WTC11 (cell line): ENCODE data around the gene TUBB4B. TPM values are rescaled to one million over a fixed set of nuclear protein-coding genes. Genes with fewer than 3 reads are reported as not detected.
A peak's percentile ranks its signal among the peaks of the same experiment; 100 is the strongest.

ENCODE experiments used
- ATAC-seq: fragments of 200-7000 bp; cut with Tn5 transposase; 2 replicates; pipeline ENCODE4 v1.10.0; 2021; ENCODE audit warnings: mild to moderate bottlenecking, moderate library complexity
- CTCF ChIA-PET: fragments of 300-600 bp; sonication (Branson Sonifier 250); formaldehyde crosslinking; loops from one replicate; lab custom pipeline; 2021; ENCODE audit warnings: antibody characterized with exemption; lab: Charles Lee
- POLR2A ChIA-PET: fragments of 350-600 bp; sonication (Branson Sonifier 250); formaldehyde crosslinking; loops from one replicate; lab custom pipeline; 2021; ENCODE audit warnings: antibody characterized with exemption; lab: Charles Lee
- DNase-seq: peaks from one replicate; pipeline ENCODE4 v3.0.0; 2021; ENCODE audit warnings: low spot score
- H3K27ac Mint-ChIP-seq: 2 replicates; pipeline ENCODE4 v1.8.0; 2021; ENCODE audit warnings: mixed read lengths
- H3K27me3 Mint-ChIP-seq: 2 replicates; pipeline ENCODE4 v1.8.0; 2021; ENCODE audit warnings: low read depth, mild to moderate bottlenecking, moderate library complexity, mixed read lengths
- H3K36me3 Mint-ChIP-seq: 2 replicates; pipeline ENCODE4 v1.8.0; 2021; ENCODE audit warnings: mixed read lengths
- H3K4me1 Mint-ChIP-seq: 2 replicates; pipeline ENCODE4 v1.8.0; 2022; ENCODE audit warnings: mixed read lengths
- H3K4me3 Mint-ChIP-seq: 2 replicates; pipeline ENCODE4 v1.8.0; 2021; ENCODE audit warnings: mild to moderate bottlenecking, moderate library complexity, mixed read lengths
- H3K9me3 Mint-ChIP-seq: 2 replicates; pipeline ENCODE4 v1.8.0; 2021; ENCODE audit warnings: mixed read lengths
- CBFB ChIP-seq: sonication (generic); formaldehyde crosslinking; IDR thresholded peaks from 2 replicates; pipeline ENCODE4 v1.8.1; 2022; ENCODE audit warnings: mild to moderate bottlenecking, low read depth, missing genetic modification reagents
- CREM ChIP-seq: sonication (generic); formaldehyde crosslinking; IDR thresholded peaks from 2 replicates; pipeline ENCODE4 v1.8.1; 2022; ENCODE audit warnings: mild to moderate bottlenecking, missing genetic modification reagents, moderate library complexity
- EMX1 ChIP-seq: fragments of 250-450 bp; sonication (Bioruptor Pico); IDR thresholded peaks from 2 replicates; pipeline ENCODE4 v1.8.0; 2021; ENCODE audit warnings: mild to moderate bottlenecking
- ERG ChIP-seq: fragments of 250-450 bp; sonication (Bioruptor Pico); IDR thresholded peaks from 2 replicates; pipeline ENCODE4 v1.8.0; 2021; ENCODE audit warnings: mild to moderate bottlenecking
- ETV6 ChIP-seq: sonication (generic); formaldehyde crosslinking; IDR thresholded peaks from 2 replicates; pipeline ENCODE4 v1.8.1; 2022; ENCODE audit warnings: mild to moderate bottlenecking, missing genetic modification reagents
- FOXP1 ChIP-seq: sonication (generic); formaldehyde crosslinking; IDR thresholded peaks from 2 replicates; pipeline ENCODE4 v1.8.0; 2022; ENCODE audit warnings: missing genetic modification reagents, mild to moderate bottlenecking, moderate library complexity, borderline replicate concordance
- GRHL2 ChIP-seq: fragments of 250-450 bp; sonication (Bioruptor Pico); IDR thresholded peaks from 2 replicates; pipeline ENCODE4 v1.8.0; 2022; ENCODE audit warnings: mild to moderate bottlenecking, moderate library complexity; ENCODE audit not compliant: insufficient replicate concordance, severe bottlenecking
- IRF1 ChIP-seq: sonication (generic); formaldehyde crosslinking; IDR thresholded peaks from 2 replicates; pipeline ENCODE4 v1.8.0; 2023; ENCODE audit warnings: missing genetic modification reagents
- KAT7 ChIP-seq: sonication (generic); formaldehyde crosslinking; IDR thresholded peaks from 2 replicates; pipeline ENCODE4 v1.8.1; 2023; ENCODE audit warnings: missing genetic modification reagents, mild to moderate bottlenecking, borderline replicate concordance
- MAX ChIP-seq: sonication (generic); formaldehyde crosslinking; IDR thresholded peaks from 2 replicates; pipeline ENCODE4 v1.8.0; 2022; ENCODE audit warnings: mild to moderate bottlenecking, missing genetic modification reagents
- MXD4 ChIP-seq: fragments of 250-450 bp; sonication (Bioruptor Pico); IDR thresholded peaks from 2 replicates; pipeline ENCODE4 v1.8.0; 2021; ENCODE audit warnings: mild to moderate bottlenecking, moderate library complexity, borderline replicate concordance
- MYBL2 ChIP-seq: sonication (generic); formaldehyde crosslinking; IDR thresholded peaks from 2 replicates; pipeline ENCODE4 v1.8.1; 2023; ENCODE audit warnings: mild to moderate bottlenecking, moderate library complexity, missing genetic modification reagents
- NFATC4 ChIP-seq: fragments of 250-450 bp; sonication (Bioruptor Pico); IDR thresholded peaks from 2 replicates; pipeline ENCODE4 v1.9.0; 2021; ENCODE audit warnings: mild to moderate bottlenecking
- NFE2L1 ChIP-seq: sonication (generic); formaldehyde crosslinking; IDR thresholded peaks from 2 replicates; pipeline ENCODE4 v1.8.1; 2023; ENCODE audit warnings: missing genetic modification reagents
- PRDM15 ChIP-seq: sonication (generic); formaldehyde crosslinking; IDR thresholded peaks from 2 replicates; pipeline ENCODE4 v1.8.0; 2022; ENCODE audit warnings: missing genetic modification reagents
- RORB ChIP-seq: fragments of 250-450 bp; sonication (Bioruptor Pico); IDR thresholded peaks from 2 replicates; pipeline ENCODE4 v1.9.0; 2021; ENCODE audit warnings: mild to moderate bottlenecking
- SMAD3 ChIP-seq: sonication (generic); formaldehyde crosslinking; IDR thresholded peaks from 2 replicates; pipeline ENCODE4 v1.8.0; 2022; ENCODE audit warnings: missing genetic modification reagents, mild to moderate bottlenecking, borderline replicate concordance
- SP1 ChIP-seq: sonication (generic); formaldehyde crosslinking; conservative IDR thresholded peaks from 2 replicates; pipeline ENCODE4 v1.8.1; 2022; ENCODE audit warnings: missing genetic modification reagents
- TEAD1 ChIP-seq: sonication (generic); formaldehyde crosslinking; IDR thresholded peaks from 2 replicates; pipeline ENCODE4 v1.8.0; 2022; ENCODE audit warnings: mild to moderate bottlenecking, missing genetic modification reagents
- TEAD4 ChIP-seq: sonication (generic); formaldehyde crosslinking; IDR thresholded peaks from 2 replicates; pipeline ENCODE4 v1.8.0; 2022; ENCODE audit warnings: mild to moderate bottlenecking, missing genetic modification reagents
- USF2 ChIP-seq: sonication (generic); formaldehyde crosslinking; IDR thresholded peaks from 2 replicates; pipeline ENCODE4 v1.8.1; 2023; ENCODE audit warnings: mild to moderate bottlenecking, missing genetic modification reagents, moderate library complexity
- ZBTB43 ChIP-seq: sonication (generic); formaldehyde crosslinking; IDR thresholded peaks from 2 replicates; pipeline ENCODE4 v1.8.1; 2023; ENCODE audit warnings: mild to moderate bottlenecking, missing genetic modification reagents
- ZNF121 ChIP-seq: sonication (generic); formaldehyde crosslinking; IDR thresholded peaks from 2 replicates; pipeline ENCODE4 v1.8.0; 2023; ENCODE audit warnings: missing genetic modification reagents
- ZNF263 ChIP-seq: sonication (generic); formaldehyde crosslinking; IDR thresholded peaks from 2 replicates; pipeline ENCODE4 v1.8.1; 2022; ENCODE audit warnings: low read depth, mild to moderate bottlenecking, moderate library complexity, missing genetic modification reagents
- ZNF281 ChIP-seq: sonication (generic); formaldehyde crosslinking; IDR thresholded peaks from 2 replicates; pipeline ENCODE4 v1.8.0; 2023; ENCODE audit warnings: mild to moderate bottlenecking, missing genetic modification reagents
- ZNF416 ChIP-seq: fragments of 250-450 bp; sonication (Bioruptor Pico); IDR thresholded peaks from 2 replicates; pipeline ENCODE4 v1.9.0; 2021; ENCODE audit warnings: mild to moderate bottlenecking, inconsistent platforms
- total RNA-seq: library from RNA; stranded (reverse); gene quantifications from 3 replicates; pipeline ENCODE4 v1.2.3, GENCODE V29; 2021

Gene TUBB4B
- total RNA-seq, 1 experiment from 2014 or later: 375 TPM

- ATAC-seq (no peak), DNase-seq (no peak)
- peaks cover 31% of the 10 kb centered on the region for H3K4me1 Mint-ChIP-seq
- peak overlapping the region; percentile 81 for H3K4me3 Mint-ChIP-seq
- peaks cover 20% of the 10 kb centered on the region for H3K36me3 Mint-ChIP-seq
- ChIA-PET POLR2A (interaction anchor here (0.5 to 2.1 kb wide), 3 partner anchors 10 to 43 kb away, joined by 3 to 9 read pairs (median 4); no protein-coding TSS in a partner anchor), CTCF (interaction anchor here (0.6 to 2.3 kb wide), 15 partner anchors 9 to 214 kb away, joined by 3 to 12 read pairs (median 4); partner anchors contain the start of genes NELFB, RNF224, SAPCD2 and TOR4A)
- peaks cover 4% of the 10 kb centered on the region for H3K27me3 Mint-ChIP-seq
- no peaks in the 10 kb centered on the region for H3K9me3 Mint-ChIP-seq
- H3K27ac Mint-ChIP-seq: peak overlapping the region; percentile 70
- TF ChIP-seq ZNF281 (no peak), ZNF416 (peak; percentile 40; the same call in 1 of the 2 replicates), TEAD1 (CRISPR knock-in tag) (peak; percentile 49; the same call in 1 of the 2 replicates), MXD4 (CRISPR knock-in tag) (no peak), MYBL2 (0 out of 2 replicates have a peak, but pooled peaks have one; percentile 43), MAX (no peak), NFATC4 (CRISPR knock-in tag) (0 out of 2 replicates have a peak, but pooled peaks have one; percentile 53), EMX1 (CRISPR knock-in tag) (peak; percentile 86), ZNF121 (0 out of 2 replicates have a peak, but pooled peaks have one; percentile 4), PRDM15 (CRISPR knock-in tag) (0 out of 2 replicates have a peak, but pooled peaks have one; percentile 14), ZNF263 (CRISPR knock-in tag) (no peak), KAT7 (CRISPR knock-in tag) (no peak), FOXP1 (CRISPR knock-in tag) (0 out of 2 replicates have a peak, but pooled peaks have one; percentile 67), USF2 (peak; percentile 64), RORB (no peak), SMAD3 (CRISPR knock-in tag) (no peak), ERG (CRISPR knock-in tag) (0 out of 2 replicates have a peak, but pooled peaks have one; percentile 53), ETV6 (CRISPR knock-in tag) (0 out of 2 replicates have a peak, but pooled peaks have one; percentile 36), CBFB (no peak), GRHL2 (CRISPR knock-in tag) (no peak), IRF1 (peak; percentile 40; the same call in 1 of the 2 replicates), SP1 (CRISPR knock-in tag) (0 out of 2 replicates have a peak, but pooled peaks have one; percentile 19), CREM (no peak), ZBTB43 (CRISPR knock-in tag) (0 out of 2 replicates have a peak, but pooled peaks have one; percentile 47), TEAD4 (CRISPR knock-in tag) (no peak), NFE2L1 (CRISPR knock-in tag) (0 out of 2 replicates have a peak, but pooled peaks have one; percentile 37)
These were observed 2.8 kb downstream of the TUBB4B start for GRCh38 chr9:137243626-137244485.
